SK-N-MC (cell line): ENCODE data around the gene COA4.

ENCODE experiments used
- EZH2 ChIP-seq: fragments of 200-600 bp; sonication (generic); IDR thresholded peaks from one replicate; pipeline ENCODE4 v1.6.1; 2017; ENCODE audit warnings: antibody characterized with exemption
- POLR2AphosphoS5 ChIP-seq: IDR thresholded peaks from 2 replicates; pipeline ENCODE4 v1.6.1; 2012; ENCODE audit warnings: mild to moderate bottlenecking, low read depth, low read length, borderline replicate concordance

DNA sequence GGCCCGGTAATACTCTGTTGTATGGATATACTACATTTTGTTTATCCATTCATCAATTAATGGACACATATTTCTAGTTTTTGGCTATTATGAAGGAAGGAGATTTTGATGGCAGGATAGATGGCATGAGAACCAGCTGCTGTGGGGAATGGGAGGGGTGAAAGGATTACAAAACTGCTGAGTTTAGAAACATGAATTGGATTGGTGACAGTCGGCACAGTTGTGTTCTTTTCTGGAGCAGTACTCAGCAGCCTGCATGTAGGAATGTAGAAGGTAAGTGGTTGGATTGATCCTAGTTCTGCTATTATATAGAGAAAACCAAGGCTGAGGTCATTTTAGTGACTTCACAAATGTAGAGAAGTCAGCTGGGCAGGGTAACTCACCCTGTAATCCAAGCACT, 7.2 kb upstream of the COA4 start:
- no peak for TF ChIP-seq EZH2
- TF ChIP-seq POLR2AphosphoS5 = no peak
